HepG2 (cell line): Measurements from ENCODE around the gene AKT2. TPM values are rescaled to one million over a fixed set of nuclear protein-coding genes. Genes with fewer than 3 reads are reported as not detected.

Experiments
- GABPA ChIP-seq, 2 experiments: IDR thresholded peaks; 2 replicates each; pipeline ENCODE4 v1.6.1; 2011 to 2016; ENCODE audit warnings: low read depth in 2 of 2, low read length in 1 of 2, missing biosample characterization in 1 of 2, missing genetic modification characterization in 1 of 2
- POLR2AphosphoS5 ChIP-seq: IDR thresholded peaks from 2 replicates; pipeline ENCODE4 v1.6.1; 2012; ENCODE audit warnings: low read depth, low read length
- RFXANK ChIP-seq: IDR thresholded peaks from 2 replicates; pipeline ENCODE4 v1.6.1; 2016
- STAG1 ChIP-seq: sonication (generic); formaldehyde crosslinking; IDR thresholded peaks from 2 replicates; pipeline ENCODE4 v1.4.0; 2020; ENCODE audit warnings: missing genetic modification reagents
- TARDBP ChIP-seq: sonication (generic); formaldehyde crosslinking; IDR thresholded peaks from 2 replicates; pipeline ENCODE4 v1.8.0; 2022; ENCODE audit warnings: mild to moderate bottlenecking, missing genetic modification reagents
- TRIM24 ChIP-seq: sonication (generic); formaldehyde crosslinking; IDR thresholded peaks from 2 replicates; pipeline ENCODE4 v1.8.0; 2022; ENCODE audit warnings: mild to moderate bottlenecking, missing genetic modification reagents
- ZBTB1 ChIP-seq: sonication (generic); formaldehyde crosslinking; IDR thresholded peaks from 2 replicates; pipeline ENCODE4 v1.4.0; 2020; ENCODE audit warnings: missing genetic modification reagents, borderline replicate concordance
- ZFP36L1 ChIP-seq: sonication (generic); formaldehyde crosslinking; IDR thresholded peaks from 2 replicates; pipeline ENCODE4 v1.8.0; 2022; ENCODE audit warnings: mild to moderate bottlenecking, missing genetic modification reagents, moderate library complexity
- ZFP36L2 ChIP-seq: sonication (generic); formaldehyde crosslinking; IDR thresholded peaks from 2 replicates; pipeline ENCODE4 v1.4.0; 2020; ENCODE audit warnings: missing genetic modification reagents
- polyA plus RNA-seq, 8 experiments: library from polyadenylated mRNA; depleted of rRNA in 3 of 8; stranded (reverse) in 7 of 8; unstranded in 1 of 8; fragments of >200 nt; fragmentation: Illumina TruSeq in 4 of 8; extraction: Trizol in 4 of 8; gene quantifications; 2 replicates each; pipeline versions ENCODE4 v1.2.1 to v1.2.3, GENCODE V29; 2011 to 2016; ENCODE audit warnings: low read depth in 4 of 8, missing spikeins in 1 of 8, mixed read lengths in 1 of 8; ENCODE audit not compliant: insufficient read depth in 1 of 8
- total RNA-seq, 5 experiments: library from RNA; depleted of rRNA; stranded (reverse); fragments of >200 nt; fragmentation: Illumina TruSeq; extraction: Trizol; gene quantifications; 2 replicates each; pipeline ENCODE4 v1.2.3, GENCODE V29; 2016; ENCODE audit warnings: low read depth in 1 of 5
- TF ChIP-seq, protein P1 (sequence below): sonication (generic); formaldehyde crosslinking; IDR thresholded peaks from one replicate; pipeline ENCODE4 v1.5.1; 2020; ENCODE audit warnings: mild to moderate bottlenecking, missing genetic modification reagents; ENCODE audit errors: not compliant biosample characterization
- TF ChIP-seq, protein P2 (sequence below): sonication (generic); formaldehyde crosslinking; IDR thresholded peaks from 2 replicates; pipeline ENCODE4 v1.4.0; 2020; ENCODE audit warnings: missing genetic modification reagents, borderline replicate concordance
- TF ChIP-seq, protein P3 (sequence below): sonication (generic); formaldehyde crosslinking; IDR thresholded peaks from 2 replicates; pipeline ENCODE4 v1.5.1; 2020; ENCODE audit warnings: missing genetic modification reagents, mild to moderate bottlenecking, borderline replicate concordance

The AKT2 gene
- total and polyA plus RNA-seq, 2 of the 13 experiments (the other 11 are each of a cell fraction or from before 2014, with no cell fraction given), result 82.1 to 173 TPM

DNA sequence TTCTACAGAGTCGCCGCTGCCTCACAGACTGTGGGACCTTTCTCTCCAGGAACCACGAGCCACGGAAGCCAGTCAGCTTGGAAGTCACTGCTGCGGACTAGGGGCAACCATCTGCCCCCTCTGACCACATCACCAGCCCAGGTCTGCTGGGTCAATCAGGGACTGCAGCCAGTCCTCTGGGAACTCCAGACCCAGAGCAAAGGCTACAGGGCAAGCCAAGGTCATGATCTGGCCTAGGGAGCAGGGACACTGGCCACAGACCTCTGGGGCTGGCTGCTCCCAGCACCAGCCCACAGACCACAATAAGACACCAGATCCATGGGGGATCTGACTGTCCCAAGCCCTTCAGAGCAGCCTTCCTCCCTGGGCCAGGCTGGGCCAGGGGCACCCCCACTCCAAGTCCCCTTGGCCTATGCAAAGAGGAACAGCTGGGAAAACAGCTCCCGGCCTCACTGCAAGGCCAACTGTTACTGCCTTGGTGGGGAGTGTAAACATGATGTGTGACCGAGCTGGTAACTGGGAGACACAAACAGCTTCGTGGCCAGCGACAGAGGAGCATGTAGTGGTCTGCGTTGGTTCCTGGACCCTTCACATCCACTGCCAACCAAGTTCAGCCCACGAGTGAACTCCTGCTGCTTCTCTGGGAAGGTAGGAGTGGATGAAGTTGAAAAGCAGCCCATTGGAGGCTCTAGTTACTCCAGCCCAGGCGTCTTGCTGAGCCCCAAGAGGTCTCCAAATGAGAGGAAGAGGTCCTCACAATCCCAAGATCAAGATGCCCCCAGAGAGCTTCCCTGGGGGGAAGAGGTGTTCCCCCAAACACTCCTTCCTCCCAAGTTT, 1.5 kb downstream of the AKT2 start (continued):
- TF ChIP-seq, protein P1, sequence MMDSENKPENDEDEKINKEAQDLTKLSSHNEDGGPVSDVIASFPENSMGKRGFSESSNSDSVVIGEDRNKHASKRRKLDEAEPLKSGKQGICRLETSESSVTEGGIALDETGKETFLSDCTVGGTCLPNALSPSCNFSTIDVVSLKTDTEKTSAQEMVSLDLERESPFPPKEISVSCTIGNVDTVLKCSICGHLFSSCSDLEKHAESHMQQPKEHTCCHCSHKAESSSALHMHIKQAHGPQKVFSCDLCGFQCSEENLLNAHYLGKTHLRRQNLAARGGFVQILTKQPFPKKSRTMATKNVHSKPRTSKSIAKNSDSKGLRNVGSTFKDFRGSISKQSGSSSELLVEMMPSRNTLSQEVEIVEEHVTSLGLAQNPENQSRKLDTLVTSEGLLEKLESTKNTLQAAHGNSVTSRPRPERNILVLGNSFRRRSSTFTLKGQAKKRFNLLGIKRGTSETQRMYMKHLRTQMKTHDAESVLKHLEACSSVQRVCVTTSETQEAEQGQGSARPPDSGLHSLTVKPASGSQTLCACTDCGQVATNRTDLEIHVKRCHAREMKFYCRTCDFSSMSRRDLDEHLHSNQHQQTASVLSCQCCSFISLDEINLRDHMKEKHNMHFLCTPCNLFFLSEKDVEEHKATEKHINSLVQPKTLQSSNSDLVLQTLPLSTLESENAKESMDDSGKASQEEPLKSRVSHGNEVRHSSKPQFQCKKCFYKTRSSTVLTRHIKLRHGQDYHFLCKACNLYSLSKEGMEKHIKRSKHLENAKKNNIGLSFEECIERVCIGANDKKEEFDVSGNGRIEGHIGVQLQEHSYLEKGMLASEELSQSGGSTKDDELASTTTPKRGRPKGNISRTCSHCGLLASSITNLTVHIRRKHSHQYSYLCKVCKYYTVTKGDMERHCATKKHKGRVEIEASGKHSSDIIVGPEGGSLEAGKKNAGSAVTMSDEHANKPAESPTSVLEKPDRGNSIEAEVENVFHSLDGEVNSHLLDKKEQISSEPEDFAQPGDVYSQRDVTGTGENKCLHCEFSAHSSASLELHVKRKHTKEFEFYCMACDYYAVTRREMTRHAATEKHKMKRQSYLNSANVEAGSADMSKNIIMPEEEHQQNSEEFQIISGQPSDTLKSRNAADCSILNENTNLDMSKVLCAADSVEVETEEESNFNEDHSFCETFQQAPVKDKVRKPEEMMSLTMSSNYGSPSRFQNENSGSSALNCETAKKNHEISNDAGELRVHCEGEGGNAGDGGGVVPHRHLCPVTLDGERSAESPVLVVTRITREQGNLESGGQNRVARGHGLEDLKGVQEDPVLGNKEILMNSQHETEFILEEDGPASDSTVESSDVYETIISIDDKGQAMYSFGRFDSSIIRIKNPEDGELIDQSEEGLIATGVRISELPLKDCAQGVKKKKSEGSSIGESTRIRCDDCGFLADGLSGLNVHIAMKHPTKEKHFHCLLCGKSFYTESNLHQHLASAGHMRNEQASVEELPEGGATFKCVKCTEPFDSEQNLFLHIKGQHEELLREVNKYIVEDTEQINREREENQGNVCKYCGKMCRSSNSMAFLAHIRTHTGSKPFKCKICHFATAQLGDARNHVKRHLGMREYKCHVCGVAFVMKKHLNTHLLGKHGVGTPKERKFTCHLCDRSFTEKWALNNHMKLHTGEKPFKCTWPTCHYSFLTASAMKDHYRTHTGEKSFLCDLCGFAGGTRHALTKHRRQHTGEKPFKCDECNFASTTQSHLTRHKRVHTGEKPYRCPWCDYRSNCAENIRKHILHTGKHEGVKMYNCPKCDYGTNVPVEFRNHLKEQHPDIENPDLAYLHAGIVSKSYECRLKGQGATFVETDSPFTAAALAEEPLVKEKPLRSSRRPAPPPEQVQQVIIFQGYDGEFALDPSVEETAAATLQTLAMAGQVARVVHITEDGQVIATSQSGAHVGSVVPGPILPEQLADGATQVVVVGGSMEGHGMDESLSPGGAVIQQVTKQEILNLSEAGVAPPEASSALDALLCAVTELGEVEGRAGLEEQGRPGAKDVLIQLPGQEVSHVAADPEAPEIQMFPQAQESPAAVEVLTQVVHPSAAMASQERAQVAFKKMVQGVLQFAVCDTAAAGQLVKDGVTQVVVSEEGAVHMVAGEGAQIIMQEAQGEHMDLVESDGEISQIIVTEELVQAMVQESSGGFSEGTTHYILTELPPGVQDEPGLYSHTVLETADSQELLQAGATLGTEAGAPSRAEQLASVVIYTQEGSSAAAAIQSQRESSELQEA (CRISPR knock-in tag), result no peak
- TF ChIP-seq STAG1 (CRISPR knock-in tag), result no peak
- TF ChIP-seq GABPA (IDR thresholded peaks at IDR 0.05; ENCODE audit: low read depth, low read length), result no peak
- peak; percentile 26 for TF ChIP-seq GABPA (CRISPR knock-in tag; IDR thresholded peaks at IDR 0.05; ENCODE audit: low read depth)
- no peak for TF ChIP-seq ZFP36L2 (CRISPR knock-in tag)
- TF ChIP-seq, protein P2, sequence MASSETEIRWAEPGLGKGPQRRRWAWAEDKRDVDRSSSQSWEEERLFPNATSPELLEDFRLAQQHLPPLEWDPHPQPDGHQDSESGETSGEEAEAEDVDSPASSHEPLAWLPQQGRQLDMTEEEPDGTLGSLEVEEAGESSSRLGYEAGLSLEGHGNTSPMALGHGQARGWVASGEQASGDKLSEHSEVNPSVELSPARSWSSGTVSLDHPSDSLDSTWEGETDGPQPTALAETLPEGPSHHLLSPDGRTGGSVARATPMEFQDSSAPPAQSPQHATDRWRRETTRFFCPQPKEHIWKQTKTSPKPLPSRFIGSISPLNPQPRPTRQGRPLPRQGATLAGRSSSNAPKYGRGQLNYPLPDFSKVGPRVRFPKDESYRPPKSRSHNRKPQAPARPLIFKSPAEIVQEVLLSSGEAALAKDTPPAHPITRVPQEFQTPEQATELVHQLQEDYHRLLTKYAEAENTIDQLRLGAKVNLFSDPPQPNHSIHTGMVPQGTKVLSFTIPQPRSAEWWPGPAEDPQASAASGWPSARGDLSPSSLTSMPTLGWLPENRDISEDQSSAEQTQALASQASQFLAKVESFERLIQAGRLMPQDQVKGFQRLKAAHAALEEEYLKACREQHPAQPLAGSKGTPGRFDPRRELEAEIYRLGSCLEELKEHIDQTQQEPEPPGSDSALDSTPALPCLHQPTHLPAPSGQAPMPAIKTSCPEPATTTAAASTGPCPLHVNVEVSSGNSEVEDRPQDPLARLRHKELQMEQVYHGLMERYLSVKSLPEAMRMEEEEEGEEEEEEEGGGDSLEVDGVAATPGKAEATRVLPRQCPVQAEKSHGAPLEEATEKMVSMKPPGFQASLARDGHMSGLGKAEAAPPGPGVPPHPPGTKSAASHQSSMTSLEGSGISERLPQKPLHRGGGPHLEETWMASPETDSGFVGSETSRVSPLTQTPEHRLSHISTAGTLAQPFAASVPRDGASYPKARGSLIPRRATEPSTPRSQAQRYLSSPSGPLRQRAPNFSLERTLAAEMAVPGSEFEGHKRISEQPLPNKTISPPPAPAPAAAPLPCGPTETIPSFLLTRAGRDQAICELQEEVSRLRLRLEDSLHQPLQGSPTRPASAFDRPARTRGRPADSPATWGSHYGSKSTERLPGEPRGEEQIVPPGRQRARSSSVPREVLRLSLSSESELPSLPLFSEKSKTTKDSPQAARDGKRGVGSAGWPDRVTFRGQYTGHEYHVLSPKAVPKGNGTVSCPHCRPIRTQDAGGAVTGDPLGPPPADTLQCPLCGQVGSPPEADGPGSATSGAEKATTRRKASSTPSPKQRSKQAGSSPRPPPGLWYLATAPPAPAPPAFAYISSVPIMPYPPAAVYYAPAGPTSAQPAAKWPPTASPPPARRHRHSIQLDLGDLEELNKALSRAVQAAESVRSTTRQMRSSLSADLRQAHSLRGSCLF (CRISPR knock-in tag), result no peak
- TF ChIP-seq TARDBP (CRISPR knock-in tag), result peak; percentile 85
- no peak for TF ChIP-seq ZBTB1
- no peak for TF ChIP-seq RFXANK (CRISPR knock-in tag)
- TF ChIP-seq, protein P3, sequence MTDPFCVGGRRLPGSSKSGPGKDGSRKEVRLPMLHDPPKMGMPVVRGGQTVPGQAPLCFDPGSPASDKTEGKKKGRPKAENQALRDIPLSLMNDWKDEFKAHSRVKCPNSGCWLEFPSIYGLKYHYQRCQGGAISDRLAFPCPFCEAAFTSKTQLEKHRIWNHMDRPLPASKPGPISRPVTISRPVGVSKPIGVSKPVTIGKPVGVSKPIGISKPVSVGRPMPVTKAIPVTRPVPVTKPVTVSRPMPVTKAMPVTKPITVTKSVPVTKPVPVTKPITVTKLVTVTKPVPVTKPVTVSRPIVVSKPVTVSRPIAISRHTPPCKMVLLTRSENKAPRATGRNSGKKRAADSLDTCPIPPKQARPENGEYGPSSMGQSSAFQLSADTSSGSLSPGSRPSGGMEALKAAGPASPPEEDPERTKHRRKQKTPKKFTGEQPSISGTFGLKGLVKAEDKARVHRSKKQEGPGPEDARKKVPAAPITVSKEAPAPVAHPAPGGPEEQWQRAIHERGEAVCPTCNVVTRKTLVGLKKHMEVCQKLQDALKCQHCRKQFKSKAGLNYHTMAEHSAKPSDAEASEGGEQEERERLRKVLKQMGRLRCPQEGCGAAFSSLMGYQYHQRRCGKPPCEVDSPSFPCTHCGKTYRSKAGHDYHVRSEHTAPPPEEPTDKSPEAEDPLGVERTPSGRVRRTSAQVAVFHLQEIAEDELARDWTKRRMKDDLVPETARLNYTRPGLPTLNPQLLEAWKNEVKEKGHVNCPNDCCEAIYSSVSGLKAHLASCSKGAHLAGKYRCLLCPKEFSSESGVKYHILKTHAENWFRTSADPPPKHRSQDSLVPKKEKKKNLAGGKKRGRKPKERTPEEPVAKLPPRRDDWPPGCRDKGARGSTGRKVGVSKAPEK, result no peak
- TF ChIP-seq POLR2AphosphoS5, result 0 out of 2 replicates have a peak, but pooled peaks have one; percentile 29
- TF ChIP-seq ZFP36L1, result no peak; the same call in 1 of the 2 replicates
- no peak for TF ChIP-seq TRIM24 (CRISPR knock-in tag)
